ENCODE results near the gene AP1AR.
"Not testable (repeated sequence)": the region's sequence is repeated elsewhere in the genome, so short reads cannot be mapped to it uniquely, and the experiment has no call there.

The AP1AR gene

DNA sequence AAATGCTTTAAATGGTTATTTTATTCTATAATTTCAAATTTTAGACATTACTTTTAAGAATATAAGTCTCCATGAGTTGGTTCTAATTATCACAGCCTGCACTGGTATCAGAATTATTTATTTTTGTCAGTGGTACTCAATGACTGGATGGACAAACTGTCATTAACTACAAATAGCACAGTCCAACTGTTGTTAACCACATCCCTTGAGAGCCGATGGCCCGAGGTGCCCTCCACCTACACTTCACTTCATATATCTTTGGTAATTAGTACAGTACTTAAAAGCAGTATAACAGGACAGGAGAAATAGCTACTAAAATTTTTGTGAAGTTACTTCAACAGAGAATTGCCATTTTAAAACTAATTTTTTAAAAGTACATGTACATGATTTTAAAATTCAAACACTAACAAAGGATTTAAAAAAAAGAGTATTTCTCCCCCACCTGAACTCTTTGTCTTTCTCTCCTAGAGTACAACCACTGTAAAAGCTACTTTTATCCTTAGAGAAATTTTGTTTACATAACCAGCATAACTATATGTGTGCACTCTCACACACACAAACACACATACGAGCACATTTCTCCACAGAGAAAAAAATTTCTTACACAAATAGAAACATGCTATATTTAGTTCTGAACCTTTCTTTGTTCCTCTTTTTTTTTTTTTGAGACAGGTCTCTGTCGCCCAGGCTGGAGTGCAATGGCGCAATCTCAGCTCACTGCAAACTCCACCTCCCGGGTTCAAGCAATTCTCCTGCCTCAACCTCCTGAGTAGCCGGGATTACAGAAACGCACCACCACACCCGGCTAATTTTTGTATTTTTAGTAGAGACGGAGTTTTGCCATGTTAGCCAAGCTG is 47.7 kb downstream of the AP1AR start:
- DNase-seq (ENCODE audit: low read depth in 2 of 2), result no peak

- DNase-seq (ENCODE audit: low read depth in 2 of 2), result no peak
Measured at GRCh38 chr4:112279882-112280315, 48.3 kb downstream of the AP1AR start.

DNA sequence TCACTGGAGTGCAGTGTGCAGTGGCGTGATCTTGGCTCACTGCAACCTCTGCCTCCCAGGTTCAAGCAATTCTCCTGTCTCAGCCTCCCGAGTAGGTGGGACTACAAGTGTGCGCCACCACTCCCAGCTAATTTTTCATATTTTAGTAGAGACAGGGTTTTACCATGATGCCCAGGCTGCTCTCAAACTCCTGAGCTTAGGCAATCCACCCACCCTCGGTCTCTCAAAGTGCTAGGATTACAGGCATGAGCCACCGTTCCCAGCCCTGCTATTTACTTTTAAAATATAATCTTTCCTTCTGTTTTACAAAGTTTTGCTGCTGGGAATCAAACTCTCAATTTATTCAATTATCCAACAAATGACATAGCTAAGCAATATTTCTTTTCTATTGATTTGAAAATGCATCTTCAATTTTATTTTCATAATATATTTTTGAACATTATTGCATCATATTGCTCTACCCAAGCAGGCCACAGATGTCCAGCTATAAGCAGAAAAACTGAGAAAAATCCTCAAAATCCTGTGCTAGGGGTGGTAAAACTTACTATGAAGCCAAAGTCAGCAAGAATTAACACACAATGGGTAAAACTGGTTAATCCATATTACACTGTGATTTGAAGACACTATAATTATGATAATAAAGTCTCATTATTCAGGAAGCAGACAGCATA is 48.9 kb downstream of the AP1AR start:
- no peak for DNase-seq (ENCODE audit: low read depth in 2 of 2)

- not testable (repeated sequence) for DNase-seq (ENCODE audit: low read depth in 2 of 2)
Measured at GRCh38 chr4:112281895-112282398, 50.4 kb downstream of the AP1AR start.

DNA sequence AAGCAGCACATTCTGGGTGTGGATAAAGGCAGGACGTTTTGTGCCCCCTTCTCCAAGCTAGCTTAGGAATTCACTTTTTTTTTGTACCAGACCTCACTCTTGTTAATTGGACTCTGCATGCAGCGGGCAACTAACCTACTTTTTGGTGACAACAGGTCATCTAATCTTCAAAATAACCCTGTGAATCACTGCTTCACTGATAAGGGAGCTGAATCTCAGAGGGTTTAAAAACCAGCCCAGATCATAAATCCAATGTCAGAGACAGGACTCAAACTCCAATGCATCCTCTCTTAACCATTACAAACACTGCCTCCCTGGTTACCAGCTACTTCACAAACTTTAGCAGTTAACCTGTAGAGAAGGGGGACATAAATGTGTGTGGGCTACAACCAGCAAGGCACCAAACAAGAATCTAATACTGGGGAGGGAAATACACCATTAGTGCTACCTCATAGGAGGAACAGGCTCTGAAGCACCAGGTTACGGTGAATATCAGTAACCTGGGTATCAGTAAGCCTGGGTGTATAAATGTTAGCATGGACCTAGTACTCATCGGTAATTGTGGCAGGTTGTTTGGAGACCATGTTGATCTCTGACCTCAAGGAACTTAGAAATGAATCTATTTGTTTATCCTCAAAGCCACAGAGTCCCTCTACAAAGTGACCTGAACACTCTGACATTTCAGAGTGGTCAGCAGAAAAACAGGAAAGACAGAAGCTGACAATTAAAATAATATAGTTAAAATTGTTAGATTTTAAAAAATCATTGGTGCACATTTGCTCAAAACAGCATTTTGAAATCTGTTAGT is 51.5 kb downstream of the AP1AR start:
- no peak for DNase-seq (ENCODE audit: low read depth in 2 of 2)

DNA sequence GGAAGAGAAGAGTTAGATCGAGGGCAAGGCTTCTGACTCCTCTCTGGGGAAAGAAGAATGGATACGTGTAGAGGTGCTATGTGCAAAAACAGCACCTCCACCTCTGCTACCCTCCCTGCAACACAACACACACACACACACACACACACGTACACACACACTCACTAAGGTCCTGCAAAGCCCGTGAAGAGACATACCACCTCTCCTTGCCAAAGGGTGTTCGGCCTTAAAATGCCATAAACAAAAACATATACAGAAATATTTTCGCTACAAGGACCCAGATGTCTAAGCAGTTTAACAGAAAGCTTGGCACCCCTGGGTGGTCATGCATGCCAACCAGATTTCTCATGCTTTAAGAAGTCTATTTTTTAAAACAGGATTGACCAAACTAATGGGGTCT is 52.6 kb downstream of the AP1AR start:
- DNase-seq (ENCODE audit: low read depth in 2 of 2), result no peak

- DNase-seq (ENCODE audit: low read depth in 2 of 2), result no peak
Measured at GRCh38 chr4:112284662-112285411, 53.2 kb downstream of the AP1AR start.

- no peak for DNase-seq (ENCODE audit: low read depth in 2 of 2)
Measured at GRCh38 chr4:112287258-112287989, 55.8 kb downstream of the AP1AR start.

DNA sequence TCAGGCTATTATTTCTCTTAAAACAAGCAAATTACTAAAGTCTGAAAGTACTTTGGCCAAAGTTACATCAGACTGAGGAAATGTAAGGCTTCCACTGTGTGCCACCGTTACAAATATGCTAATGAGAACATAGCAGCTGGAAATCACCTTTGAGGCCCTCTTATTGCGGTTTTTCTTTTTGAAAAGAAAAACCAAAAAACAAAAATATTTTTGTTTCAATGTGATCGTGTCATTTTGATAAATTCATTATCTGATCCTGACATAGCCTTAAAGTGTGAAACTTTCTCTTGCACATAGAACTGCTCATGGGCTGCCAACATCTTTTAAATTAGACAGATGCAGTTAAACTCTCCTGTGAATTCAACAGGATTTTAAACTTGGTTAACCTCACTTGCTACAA is 56.9 kb downstream of the AP1AR start:
- no peak for DNase-seq (ENCODE audit: low read depth in 2 of 2)

DNA sequence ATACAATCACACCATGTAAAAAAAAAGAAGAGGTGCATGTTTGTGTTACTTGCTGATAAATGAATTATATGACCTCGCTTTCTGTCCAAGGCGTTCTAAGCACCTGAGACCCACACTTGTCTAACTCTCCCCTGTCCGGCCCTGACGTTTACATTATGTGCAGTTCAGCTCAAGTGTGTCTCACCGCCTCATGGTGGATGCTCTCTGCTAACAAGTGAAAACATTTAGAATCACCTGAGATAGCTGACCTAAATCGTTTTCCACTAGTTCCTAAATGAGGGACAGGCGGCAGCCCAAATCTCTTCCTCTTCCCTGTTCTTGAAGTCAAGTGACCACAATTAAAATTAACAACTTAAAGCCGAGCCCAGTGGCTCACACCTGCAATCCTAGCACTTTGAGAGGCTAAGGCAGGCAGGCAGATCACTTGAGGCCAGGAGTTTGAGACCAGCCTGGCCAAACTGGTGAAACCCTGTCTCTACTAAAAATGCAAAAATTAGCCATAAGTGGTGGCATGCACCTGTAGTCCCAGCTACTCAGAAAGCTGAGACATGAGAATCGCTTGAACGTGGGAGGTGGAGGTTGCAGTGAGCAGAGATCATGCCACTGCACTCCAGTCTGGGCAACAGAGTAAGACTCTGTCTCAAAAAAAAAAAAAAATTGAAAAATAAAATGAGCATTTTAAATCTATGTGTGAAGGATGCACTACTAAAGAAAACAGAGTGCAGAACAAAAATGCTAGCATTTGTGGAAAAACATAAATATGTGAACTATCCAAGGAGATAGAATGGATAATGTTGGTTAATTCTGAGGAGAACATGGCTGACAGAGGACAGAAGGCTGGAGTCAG is 58.0 kb downstream of the AP1AR start:
- no peak for DNase-seq (ENCODE audit: low read depth in 2 of 2)

DNA sequence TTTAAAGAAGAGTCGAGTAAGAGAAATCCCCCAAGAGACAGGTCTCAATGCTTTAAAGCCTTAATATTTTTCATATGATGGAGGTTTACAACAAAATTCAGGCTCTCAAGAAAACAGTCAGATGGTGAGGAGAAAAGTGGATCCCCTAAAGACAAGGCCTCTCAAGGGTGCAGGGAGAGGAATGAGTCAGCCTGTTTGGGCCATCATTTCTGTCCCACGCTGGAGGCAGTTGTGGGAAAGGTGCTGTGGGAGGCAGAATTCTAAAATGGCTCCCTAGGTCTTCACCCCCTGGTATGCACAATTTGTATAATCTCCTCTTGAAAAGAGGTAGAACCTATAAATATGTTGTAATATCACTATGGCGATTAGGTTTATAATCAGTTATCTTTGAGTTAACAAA is 58.8 kb downstream of the AP1AR start:
- DNase-seq (ENCODE audit: low read depth in 2 of 2), result no peak

DNA sequence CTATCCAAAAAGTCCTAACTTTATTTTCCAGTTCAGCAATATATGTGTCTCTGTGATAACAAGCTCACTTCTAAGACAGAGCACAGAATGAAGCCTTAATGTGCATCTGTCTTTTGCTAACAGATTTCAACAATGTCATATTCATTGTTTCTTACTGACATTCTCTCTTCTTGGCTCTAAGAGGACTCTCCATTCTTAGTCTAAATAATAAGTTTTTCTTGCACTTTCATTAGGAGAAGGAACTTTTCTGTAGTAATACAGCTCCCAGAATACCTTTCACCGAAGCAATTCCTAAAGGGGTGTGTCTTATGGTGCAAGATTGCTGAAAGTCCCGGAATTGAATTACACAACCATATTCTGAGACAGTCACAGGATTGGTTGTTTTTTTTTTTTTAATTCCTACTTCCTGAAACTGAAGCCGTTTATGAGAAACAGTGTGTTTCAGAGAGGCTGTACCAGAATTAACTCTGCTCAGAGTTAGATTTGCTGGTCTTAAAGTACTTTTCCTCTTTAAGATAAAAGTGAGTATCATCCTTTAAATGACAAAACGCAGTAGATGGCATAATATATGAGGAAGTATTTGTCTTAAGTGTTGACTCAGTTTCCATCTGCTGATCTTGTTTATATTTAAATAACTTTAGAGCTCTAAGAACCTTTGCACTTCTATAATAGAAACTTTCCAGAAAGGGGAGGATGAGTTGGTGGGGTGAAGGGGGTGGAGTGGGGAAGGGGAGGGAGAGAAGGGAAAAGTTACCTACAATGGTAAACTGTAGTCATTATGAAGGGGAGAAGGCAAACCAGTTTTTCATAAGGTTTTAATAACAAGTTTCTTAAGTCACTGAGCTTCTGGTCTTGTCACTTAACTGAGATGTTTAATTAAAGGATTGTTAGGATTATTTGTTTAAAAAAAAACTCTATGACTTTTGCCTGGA is 65.6 kb downstream of the AP1AR start, which contains the start of gene ALPK1:
TSS of gene ALPK1 (plus strand) at position 421 of the 932 bp plus-strand sequence.
- DNase-seq (ENCODE audit: low read depth in 2 of 2), result no peak

DNA sequence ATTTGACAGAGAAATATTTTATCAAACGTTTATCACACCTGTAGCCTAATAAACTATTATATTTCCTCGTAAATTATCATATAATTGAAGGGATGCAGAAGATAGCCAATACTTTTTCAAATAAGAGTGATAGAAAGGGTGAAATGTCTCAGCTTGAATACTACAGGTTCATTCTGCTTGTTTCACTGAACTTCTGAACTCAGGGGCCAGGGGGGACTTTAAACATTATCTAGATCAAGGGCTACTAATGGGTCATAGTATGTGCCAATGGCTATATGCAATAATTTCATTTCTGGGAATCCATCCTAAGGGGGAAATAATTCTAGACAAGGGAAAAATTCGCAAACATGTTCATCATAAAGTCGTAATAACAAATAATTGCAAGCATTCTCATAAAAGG is 68.1 kb downstream of the AP1AR start:
- DNase-seq (ENCODE audit: low read depth in 2 of 2), result no peak

GRCh38 chr4:112302320-112303274 is 71.0 kb downstream of the AP1AR start:
- DNase-seq (ENCODE audit: low read depth in 2 of 2), result no peak

DNA sequence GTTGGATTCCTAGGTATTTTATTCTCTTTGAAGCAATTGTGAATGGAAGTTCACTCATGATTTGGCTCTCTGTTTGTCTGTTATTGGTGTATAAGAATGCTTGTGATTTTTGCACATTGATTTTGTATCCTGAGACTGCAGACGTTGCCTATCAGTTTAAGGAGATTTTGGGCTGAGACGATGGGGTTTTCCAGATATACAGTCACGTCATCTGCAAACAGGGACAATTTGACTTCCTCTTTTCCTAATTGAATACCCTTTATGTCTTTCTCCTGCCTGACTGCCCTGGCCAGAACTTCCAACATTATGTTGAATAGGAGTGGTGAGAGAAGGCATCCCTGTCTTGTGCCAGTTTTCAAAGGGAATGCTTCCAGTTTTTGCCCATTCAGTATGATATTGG is 73.9 kb downstream of the AP1AR start:
- not testable (repeated sequence) for DNase-seq (ENCODE audit: low read depth in 2 of 2)

DNA sequence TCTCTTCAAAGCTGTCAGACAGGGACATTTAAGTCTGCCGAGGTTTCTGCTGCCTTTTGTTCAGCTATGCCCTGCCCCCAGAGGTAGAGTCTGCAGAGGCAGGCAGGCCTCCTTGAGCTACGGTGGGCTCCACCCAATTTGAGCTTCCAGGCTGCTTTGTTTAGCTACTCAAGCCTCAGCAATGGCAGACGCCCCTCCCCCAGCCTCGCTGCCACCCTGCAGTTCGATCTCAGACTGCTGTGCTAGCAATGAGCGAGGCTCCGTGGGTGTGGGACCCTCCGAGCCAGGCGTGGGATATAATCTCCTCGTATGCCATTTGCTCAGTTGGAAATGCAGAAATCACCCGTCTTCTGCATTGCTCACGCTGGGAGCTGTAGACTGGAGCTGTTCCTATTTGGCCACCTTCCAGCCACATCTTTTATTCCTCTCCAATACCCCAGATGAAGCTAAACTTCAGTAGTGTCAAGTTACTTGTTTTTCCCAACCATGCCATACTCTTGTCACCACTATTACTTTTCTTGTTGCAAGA is 77.7 kb downstream of the AP1AR start:
- DNase-seq (ENCODE audit: low read depth in 2 of 2), result not testable (repeated sequence)

DNA sequence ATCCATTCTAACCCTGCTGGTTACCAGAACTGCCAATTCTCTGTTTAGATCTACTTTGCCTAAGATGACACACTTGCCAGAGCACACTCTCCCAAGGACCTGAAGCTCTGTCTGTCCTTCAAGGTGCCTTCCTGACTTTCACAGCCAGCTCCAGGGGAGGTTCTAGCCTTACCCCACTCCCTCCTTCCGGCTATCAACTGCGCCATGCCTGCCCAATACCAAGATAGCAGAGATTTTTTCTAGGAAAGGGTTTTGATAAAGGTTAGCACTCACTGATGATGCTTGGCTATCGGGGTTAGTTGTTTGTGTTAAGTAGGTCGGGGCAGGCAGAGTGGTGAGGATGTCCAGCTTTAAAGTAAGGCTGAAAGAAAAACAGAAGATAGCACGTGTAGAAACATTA is 79.9 kb downstream of the AP1AR start:
- DNase-seq (ENCODE audit: low read depth in 2 of 2), result no peak

Measured in stimulated activated CD4-positive, alpha-beta T cell treated with anti-CD3 and anti-CD28 coated beads, Interleukin-4, amount 100 ng/mL, for 48 hours (primary cell).